Activated naive CD4-positive, alpha-beta T cell treated with anti-CD3 and anti-CD28 coated beads, Interleukin-2, amount 50 U/mL, for 16 hours (primary cell): ENCODE results near the gene HSD17B8.
"Not testable (repeated sequence)": the region's sequence is repeated elsewhere in the genome, so short reads cannot be mapped to it uniquely, and the experiment has no call there.

Source experiments
- DNase-seq: peaks from one replicate; pipeline ENCODE4 v3.0.0-alpha.2; 2020

The HSD17B8 gene

DNA sequence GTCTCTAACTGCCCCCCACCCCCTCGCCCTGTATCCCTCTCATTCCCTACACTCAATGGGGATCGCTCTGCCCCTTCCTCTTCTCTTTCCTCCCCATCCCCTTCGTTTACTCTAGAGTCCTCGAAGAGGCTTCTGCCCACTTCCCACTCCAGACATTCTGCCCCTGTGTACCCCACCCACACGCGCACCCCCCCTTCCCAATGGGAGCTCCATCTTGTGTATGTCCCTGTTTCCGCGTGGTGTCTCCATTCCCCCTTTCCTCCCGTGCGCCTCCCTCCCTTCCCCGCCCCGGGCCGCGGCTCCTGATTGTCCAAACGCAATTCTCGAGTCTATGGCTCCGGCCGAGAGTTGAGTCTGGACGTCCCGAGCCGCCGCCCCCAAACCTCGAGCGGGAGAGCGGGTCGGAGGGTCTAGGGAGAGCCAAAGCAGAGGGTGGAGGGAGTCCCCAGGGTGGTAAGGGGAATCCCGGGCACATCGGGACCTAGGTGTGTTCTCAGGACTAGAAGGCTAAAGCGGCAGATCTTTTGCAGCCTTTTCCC is 3.2 kb downstream of the HSD17B8 start:
- no peak for DNase-seq

DNA sequence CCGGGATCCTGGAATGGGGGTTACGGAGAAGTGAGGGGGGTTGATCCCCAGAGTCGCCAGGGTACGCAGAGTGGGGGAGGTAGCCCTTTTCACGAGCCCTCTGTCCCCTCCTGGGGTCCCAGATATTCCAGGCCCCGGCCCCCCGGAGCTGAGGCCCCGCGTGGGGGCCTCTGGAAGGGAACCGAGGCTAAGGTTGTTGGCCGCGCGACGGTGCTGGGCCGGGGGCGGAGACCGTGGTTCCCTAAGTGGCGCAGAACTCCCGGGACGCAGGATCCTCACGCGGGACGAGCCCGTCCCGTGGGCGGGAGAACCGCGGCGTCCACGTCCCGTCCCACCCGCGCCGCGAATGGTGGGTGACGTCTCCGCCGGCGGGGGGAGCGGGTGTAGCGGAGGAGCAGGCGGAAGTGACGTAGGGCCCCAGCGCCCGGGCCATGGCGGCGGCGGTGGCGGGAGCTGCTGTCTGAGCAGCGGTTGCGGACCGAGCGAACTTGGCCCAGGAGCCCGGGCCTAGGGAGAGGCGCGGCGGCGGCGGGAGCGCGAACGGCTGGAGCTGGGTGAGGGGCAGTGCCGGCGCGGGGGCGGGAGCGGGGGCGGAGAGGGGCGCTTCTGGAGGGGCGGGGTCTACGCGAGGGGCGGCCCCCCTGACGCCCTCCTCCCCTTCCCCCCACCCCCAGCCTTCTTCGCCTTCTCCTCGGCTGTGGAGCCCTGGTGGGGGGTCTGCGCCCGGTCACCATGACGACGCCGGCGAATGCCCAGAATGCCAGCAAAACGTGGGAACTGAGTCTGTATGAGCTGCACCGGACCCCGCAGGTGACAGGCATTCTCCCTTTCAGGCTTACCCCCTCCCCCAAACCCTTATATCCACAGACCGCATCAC is 3.9 kb downstream of the HSD17B8 start, which contains the start of gene RING1:
RING1 (plus strand) TSS at position 410 of the 877 bp plus-strand sequence; CDS start at position 733, 323 bp downstream.
- peak; percentile 89 for DNase-seq

DNA sequence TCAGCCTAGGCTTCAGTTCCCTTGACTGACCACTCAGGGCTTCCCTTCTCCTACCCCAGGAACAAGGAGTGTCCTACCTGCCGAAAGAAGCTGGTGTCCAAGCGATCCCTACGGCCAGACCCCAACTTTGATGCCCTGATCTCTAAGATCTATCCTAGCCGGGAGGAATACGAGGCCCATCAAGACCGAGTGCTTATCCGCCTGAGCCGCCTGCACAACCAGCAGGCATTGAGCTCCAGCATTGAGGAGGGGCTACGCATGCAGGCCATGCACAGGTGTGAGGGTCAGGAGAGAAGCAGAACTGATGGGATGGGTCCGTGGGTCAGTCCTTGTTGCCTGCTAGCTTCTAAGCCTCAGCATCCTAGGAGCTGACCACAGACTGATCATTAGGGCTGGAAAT is 5.4 kb downstream of the HSD17B8 start:
- DNase-seq: no peak

DNA sequence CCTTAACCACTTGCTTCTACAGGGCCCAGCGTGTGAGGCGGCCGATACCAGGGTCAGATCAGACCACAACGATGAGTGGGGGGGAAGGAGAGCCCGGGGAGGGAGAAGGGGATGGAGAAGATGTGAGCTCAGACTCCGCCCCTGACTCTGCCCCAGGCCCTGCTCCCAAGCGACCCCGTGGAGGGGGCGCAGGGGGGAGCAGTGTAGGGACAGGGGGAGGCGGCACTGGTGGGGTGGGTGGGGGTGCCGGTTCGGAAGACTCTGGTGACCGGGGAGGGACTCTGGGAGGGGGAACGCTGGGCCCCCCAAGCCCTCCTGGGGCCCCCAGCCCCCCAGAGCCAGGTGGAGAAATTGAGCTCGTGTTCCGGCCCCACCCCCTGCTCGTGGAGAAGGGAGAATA is 6.7 kb downstream of the HSD17B8 start:
- DNase-seq: no peak

GRCh38 chr6:33211666-33212422 is 7.4 kb downstream of the HSD17B8 start:
- DNase-seq: no peak

- no peak for DNase-seq
Observed at GRCh38 chr6:33212857-33213165, 8.4 kb downstream of the HSD17B8 start.

GRCh38 chr6:33213166-33213988 is 8.9 kb downstream of the HSD17B8 start:
- DNase-seq: no peak

DNA sequence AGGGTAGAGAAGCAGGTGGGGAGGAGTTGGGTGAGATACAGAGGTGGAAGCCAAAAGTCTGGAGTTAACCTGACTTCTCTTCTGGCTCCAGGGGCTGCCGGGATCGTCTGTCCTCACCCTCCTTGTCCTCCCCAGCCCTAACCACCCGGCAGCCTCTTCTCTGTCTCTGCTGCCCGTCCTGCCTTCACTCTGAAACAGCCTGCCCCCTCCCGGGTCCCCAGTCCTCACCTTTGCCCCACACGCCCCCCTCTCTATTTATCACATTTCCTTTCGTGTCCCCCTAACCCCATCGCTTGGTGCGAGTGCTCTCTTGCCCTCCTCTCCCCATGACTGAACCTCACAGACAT is 9.5 kb downstream of the HSD17B8 start:
- DNase-seq: no peak

- no peak for DNase-seq
Observed at GRCh38 chr6:33215271-33216116, 11.0 kb downstream of the HSD17B8 start.

GRCh38 chr6:33216117-33216649 is 11.7 kb downstream of the HSD17B8 start:
- DNase-seq: no peak

- no peak for DNase-seq
Observed at GRCh38 chr6:33217246-33217645, 12.8 kb downstream of the HSD17B8 start.

DNA sequence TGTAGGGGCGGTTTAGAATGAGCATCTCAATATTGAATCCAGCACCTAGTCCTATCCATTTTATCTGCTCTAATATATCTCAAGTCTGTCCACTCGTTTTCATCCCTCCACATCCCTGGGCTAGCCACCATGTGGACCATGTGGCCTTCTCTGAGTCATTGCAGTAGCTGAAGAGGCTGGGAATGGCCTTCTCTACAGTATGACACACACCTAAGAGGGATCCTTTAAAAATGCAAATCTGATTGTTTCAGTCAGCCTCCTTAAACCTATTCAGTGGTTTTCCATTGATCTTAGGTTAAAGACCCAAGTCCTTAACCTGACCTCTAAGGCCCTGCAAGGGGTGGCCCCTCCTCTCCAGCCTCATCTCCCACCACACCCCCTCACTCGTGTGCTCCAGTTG is 13.2 kb downstream of the HSD17B8 start:
- no peak for DNase-seq

GRCh38 chr6:33226503-33227120 is 22.2 kb downstream of the HSD17B8 start:
- DNase-seq: not testable (repeated sequence)

GRCh38 chr6:33235221-33235634 is 30.8 kb downstream of the HSD17B8 start:
- DNase-seq: no peak

- no peak for DNase-seq
Observed at GRCh38 chr6:33236328-33236727, 31.9 kb downstream of the HSD17B8 start.

- DNase-seq: no peak
Observed at GRCh38 chr6:33236852-33237251, 32.4 kb downstream of the HSD17B8 start.

GRCh38 chr6:33237741-33238140 is 33.3 kb downstream of the HSD17B8 start:
- no peak for DNase-seq

- DNase-seq: no peak
Observed at GRCh38 chr6:33241968-33242367, 37.5 kb downstream of the HSD17B8 start.

DNA sequence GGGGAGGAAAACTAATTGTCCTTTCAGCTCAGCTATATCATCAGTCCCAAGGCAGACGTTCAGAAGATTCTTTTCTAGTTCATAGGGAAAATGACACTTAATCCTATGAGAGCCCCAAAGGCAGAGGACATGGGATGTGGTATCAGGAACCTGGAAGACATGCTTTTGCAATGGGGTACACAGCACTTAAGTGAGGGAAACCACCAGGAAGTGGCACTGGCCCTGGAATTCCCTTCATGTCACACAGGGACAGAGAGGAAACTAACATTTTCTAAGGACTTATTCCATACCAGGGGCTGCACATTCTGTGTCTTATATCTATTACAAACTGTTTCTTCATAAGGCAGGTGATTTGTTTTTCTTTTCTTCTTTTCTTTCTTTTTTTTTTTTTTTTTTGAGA is 39.0 kb downstream of the HSD17B8 start:
- no peak for DNase-seq

- peak; percentile 92 for DNase-seq
Observed at GRCh38 chr6:33247977-33248642, 43.7 kb downstream of the HSD17B8 start.

GRCh38 chr6:33248643-33248931 is 44.1 kb downstream of the HSD17B8 start:
- no peak for DNase-seq
